Measurements from ENCODE around the gene HMCN2.

HMCN2 gene

DNA sequence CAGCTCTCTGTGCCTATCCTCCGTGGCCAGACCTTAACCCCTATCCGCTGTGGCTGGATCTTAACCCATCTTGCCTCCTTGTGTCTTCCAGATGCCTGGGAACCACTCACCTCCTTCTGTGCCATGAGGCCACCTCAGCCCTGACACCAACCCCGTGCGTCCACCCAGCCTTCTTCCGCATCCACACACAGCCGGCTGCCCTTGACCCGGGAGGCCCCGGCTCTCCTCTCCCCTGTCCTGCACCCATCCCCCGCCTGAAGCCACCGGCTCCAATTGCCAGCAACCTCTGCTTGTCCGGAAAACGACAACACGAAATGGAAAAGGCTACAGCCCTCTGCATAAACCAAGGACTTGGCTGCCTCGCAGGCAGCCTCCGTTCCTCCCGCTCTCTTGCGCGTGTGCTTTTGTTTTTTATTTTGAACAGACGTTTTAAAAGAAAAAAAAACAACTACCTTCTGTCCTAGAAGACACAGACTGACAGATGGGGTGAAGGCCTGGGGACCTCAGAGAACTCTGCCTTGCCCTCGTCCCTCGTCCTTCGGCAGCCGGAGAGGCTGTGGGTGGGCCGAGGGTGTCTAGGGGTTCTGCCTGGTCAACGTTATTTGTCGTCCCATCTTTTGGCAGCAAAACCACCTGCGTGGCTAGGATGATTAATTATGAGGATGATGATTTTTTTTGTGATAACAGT, 32.5 kb upstream of the HMCN2 start:
- TF ChIP-seq TAF1 (IDR thresholded peaks at IDR 0.05; ENCODE audit: low read depth) = no peak
- no peak for TF ChIP-seq CREB1 (IDR thresholded peaks at IDR 0.05; ENCODE audit: low read depth)
- TF ChIP-seq TEAD4 (IDR thresholded peaks at IDR 0.05) = no peak
- TF ChIP-seq RAD21 (IDR thresholded peaks at IDR 0.05; ENCODE audit: low read depth) = no peak
- TF ChIP-seq, protein P1, sequence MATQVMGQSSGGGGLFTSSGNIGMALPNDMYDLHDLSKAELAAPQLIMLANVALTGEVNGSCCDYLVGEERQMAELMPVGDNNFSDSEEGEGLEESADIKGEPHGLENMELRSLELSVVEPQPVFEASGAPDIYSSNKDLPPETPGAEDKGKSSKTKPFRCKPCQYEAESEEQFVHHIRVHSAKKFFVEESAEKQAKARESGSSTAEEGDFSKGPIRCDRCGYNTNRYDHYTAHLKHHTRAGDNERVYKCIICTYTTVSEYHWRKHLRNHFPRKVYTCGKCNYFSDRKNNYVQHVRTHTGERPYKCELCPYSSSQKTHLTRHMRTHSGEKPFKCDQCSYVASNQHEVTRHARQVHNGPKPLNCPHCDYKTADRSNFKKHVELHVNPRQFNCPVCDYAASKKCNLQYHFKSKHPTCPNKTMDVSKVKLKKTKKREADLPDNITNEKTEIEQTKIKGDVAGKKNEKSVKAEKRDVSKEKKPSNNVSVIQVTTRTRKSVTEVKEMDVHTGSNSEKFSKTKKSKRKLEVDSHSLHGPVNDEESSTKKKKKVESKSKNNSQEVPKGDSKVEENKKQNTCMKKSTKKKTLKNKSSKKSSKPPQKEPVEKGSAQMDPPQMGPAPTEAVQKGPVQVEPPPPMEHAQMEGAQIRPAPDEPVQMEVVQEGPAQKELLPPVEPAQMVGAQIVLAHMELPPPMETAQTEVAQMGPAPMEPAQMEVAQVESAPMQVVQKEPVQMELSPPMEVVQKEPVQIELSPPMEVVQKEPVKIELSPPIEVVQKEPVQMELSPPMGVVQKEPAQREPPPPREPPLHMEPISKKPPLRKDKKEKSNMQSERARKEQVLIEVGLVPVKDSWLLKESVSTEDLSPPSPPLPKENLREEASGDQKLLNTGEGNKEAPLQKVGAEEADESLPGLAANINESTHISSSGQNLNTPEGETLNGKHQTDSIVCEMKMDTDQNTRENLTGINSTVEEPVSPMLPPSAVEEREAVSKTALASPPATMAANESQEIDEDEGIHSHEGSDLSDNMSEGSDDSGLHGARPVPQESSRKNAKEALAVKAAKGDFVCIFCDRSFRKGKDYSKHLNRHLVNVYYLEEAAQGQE (IDR thresholded peaks at IDR 0.05; ENCODE audit: low read depth) = no peak
- TF ChIP-seq FOXM1 (IDR thresholded peaks at IDR 0.05; ENCODE audit: borderline replicate concordance, low read depth) = no peak
- TF ChIP-seq ZBTB7A (IDR thresholded peaks at IDR 0.05; ENCODE audit: low read depth) = no peak
- no peak for TF ChIP-seq NFIC (IDR thresholded peaks at IDR 0.05)
- no peak for TF ChIP-seq CEBPB (IDR thresholded peaks at IDR 0.05)
- no peak for TF ChIP-seq EP300 (IDR thresholded peaks at IDR 0.05; ENCODE audit: borderline replicate concordance)
- no peak for TF ChIP-seq EGR1 (IDR thresholded peaks at IDR 0.05)
- TF ChIP-seq, protein P2, sequence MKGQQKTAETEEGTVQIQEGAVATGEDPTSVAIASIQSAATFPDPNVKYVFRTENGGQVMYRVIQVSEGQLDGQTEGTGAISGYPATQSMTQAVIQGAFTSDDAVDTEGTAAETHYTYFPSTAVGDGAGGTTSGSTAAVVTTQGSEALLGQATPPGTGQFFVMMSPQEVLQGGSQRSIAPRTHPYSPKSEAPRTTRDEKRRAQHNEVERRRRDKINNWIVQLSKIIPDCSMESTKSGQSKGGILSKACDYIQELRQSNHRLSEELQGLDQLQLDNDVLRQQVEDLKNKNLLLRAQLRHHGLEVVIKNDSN (IDR thresholded peaks at IDR 0.05) = no peak
- TF ChIP-seq TCF12 (IDR thresholded peaks at IDR 0.05; ENCODE audit: low read depth) = no peak
- TF ChIP-seq, protein P3, sequence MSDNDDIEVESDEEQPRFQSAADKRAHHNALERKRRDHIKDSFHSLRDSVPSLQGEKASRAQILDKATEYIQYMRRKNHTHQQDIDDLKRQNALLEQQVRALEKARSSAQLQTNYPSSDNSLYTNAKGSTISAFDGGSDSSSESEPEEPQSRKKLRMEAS (IDR thresholded peaks at IDR 0.05) = no peak
- TF ChIP-seq YY1 (IDR thresholded peaks at IDR 0.05; ENCODE audit: low read depth) = no peak

DNA sequence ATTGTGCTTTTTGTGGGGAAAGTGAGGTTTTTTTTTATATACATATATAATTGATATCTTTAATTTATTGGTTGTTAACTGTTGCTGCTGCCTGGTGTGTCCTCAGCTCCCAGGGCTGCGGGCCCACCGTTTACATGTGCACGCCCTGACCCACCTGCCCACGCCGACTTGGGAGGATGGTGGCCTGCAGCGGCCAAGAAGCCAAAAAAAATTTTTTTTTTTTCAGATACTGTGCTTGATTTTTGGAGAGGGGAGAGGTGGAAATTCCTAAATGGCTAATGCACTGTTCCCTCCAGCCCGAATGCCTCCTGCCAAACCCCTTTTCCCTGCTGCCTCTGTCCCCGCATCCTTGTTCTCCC, 32.0 kb upstream of the HMCN2 start:
- TF ChIP-seq CREB1 (IDR thresholded peaks at IDR 0.05; ENCODE audit: low read depth) = no peak
- no peak for TF ChIP-seq TAF1 (IDR thresholded peaks at IDR 0.05; ENCODE audit: low read depth)
- TF ChIP-seq RAD21 (IDR thresholded peaks at IDR 0.05; ENCODE audit: low read depth) = no peak
- no peak for TF ChIP-seq CEBPB (IDR thresholded peaks at IDR 0.05)
- no peak for TF ChIP-seq NFIC (IDR thresholded peaks at IDR 0.05)
- no peak for TF ChIP-seq YY1 (IDR thresholded peaks at IDR 0.05; ENCODE audit: low read depth)
- no peak for TF ChIP-seq ZBTB7A (IDR thresholded peaks at IDR 0.05; ENCODE audit: low read depth)
- no peak for TF ChIP-seq TCF12 (IDR thresholded peaks at IDR 0.05; ENCODE audit: low read depth)
- TF ChIP-seq, protein P2 (IDR thresholded peaks at IDR 0.05) = no peak
- TF ChIP-seq FOXM1 (IDR thresholded peaks at IDR 0.05; ENCODE audit: borderline replicate concordance, low read depth) = no peak
- TF ChIP-seq EGR1 (IDR thresholded peaks at IDR 0.05) = no peak
- TF ChIP-seq, protein P1 (IDR thresholded peaks at IDR 0.05; ENCODE audit: low read depth) = no peak
- no peak for TF ChIP-seq EP300 (IDR thresholded peaks at IDR 0.05; ENCODE audit: borderline replicate concordance)
- TF ChIP-seq TEAD4 (IDR thresholded peaks at IDR 0.05) = no peak
- TF ChIP-seq, protein P3 (IDR thresholded peaks at IDR 0.05) = no peak

DNA sequence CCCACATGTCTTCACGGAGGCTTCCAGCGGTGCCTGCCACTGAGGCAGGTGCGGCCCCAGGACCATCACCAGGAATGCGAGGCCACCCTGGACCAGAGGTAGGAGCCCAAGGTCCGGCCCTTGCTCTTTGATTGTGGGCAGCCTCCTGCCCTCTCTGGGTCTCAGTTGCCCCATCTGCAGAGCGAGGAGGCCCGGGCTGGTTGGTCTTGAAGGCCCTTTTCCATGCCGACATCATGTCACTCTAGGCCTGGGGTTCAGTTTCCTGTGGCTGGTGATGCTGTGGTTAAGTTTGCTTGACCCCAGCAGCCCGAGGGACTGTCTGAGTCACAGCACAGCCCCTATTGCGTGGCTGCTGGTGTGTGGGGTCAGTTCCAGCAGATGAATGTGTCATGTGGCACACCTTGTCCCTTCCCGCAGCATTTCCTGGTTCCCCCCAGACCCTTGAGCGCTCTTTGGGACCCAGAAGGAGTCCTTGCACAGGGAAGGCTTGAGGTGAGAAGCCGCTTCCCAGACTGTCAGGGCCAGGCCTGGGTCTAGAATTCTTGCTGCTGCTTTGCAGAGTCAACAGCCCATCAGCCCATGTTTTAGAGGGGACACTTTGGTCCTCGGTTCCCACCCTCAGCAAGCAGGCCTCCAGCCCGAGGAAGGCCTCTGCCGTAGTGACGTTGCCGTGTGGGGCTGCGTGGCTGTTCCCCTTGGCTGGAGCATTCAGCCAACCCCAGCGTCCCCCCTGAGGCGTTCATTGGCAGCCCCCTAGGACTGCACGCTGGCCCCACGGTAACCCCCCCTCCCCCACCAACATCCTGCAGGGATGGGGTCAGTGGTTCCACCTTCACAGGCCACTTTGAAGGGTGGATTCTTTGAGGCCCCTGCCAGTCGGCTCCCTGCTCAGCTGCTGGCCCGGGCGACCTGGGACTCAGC, 31.0 kb upstream of the HMCN2 start:
- TF ChIP-seq, protein P2 (IDR thresholded peaks at IDR 0.05) = no peak
- TF ChIP-seq RAD21 (IDR thresholded peaks at IDR 0.05; ENCODE audit: low read depth) = no peak
- no peak for TF ChIP-seq TAF1 (IDR thresholded peaks at IDR 0.05; ENCODE audit: low read depth)
- no peak for TF ChIP-seq TCF12 (IDR thresholded peaks at IDR 0.05; ENCODE audit: low read depth)
- no peak for TF ChIP-seq EP300 (IDR thresholded peaks at IDR 0.05; ENCODE audit: borderline replicate concordance)
- no peak for TF ChIP-seq NFIC (IDR thresholded peaks at IDR 0.05)
- TF ChIP-seq YY1 (IDR thresholded peaks at IDR 0.05; ENCODE audit: low read depth) = no peak

DNA sequence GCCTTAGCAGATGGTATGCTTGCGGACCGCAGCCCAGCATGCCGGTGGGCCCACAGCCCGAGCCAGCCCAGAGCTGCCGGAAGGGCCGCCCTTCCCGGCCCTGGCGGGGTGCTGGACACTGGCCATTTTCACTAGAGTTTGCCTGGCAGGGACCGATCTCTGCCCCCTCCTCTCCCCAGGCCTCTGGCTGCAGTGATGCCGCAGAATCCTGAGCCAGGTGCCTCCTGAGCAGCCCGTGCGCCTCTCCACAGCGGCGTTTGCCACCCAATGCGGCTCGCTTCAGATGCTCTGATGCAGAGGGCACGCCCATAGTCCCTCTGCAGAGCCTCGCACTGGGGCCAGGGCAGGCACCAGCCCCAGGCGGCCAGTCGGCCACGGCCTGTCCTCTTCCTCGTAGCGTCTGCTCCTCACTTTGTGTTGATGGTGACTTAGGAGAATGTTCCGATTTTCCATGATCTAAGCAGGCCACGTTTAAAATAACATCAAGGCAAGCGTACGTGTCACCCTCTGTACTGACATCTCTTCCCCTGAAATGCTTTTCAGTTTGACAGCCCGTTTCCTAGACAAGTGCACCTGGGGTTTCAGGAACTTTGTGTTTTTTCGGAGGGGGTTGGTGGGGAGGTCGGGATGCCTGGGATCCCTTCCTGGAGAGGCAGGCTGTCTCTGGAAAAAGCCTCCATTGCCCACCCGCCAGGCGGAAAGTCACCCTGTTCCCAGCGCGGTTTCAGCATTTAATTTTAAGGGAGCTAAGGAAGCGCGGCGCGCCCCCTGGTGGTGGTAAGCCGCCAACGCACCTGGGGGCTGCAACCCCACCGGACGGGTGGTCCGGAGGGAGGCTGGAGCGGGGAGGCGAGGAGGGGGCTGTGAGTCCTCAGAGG, 29.8 kb upstream of the HMCN2 start:
- TF ChIP-seq, protein P3 (IDR thresholded peaks at IDR 0.05) = no peak
- no peak for TF ChIP-seq TEAD4 (IDR thresholded peaks at IDR 0.05)
- TF ChIP-seq, protein P2 (IDR thresholded peaks at IDR 0.05) = no peak
- TF ChIP-seq EGR1 (IDR thresholded peaks at IDR 0.05) = no peak
- no peak for TF ChIP-seq NFIC (IDR thresholded peaks at IDR 0.05)
- TF ChIP-seq CEBPB (IDR thresholded peaks at IDR 0.05) = no peak
- TF ChIP-seq YY1 (IDR thresholded peaks at IDR 0.05; ENCODE audit: low read depth) = 0 out of 2 replicates have a peak, but pooled peaks have one; percentile 36
- peak; percentile 84 for TF ChIP-seq RAD21 (IDR thresholded peaks at IDR 0.05; ENCODE audit: low read depth)
- peak; percentile 99 for TF ChIP-seq ZBTB7A (IDR thresholded peaks at IDR 0.05; ENCODE audit: low read depth)
- TF ChIP-seq TCF12 (IDR thresholded peaks at IDR 0.05; ENCODE audit: low read depth) = no peak
- no peak for TF ChIP-seq CREB1 (IDR thresholded peaks at IDR 0.05; ENCODE audit: low read depth)
- TF ChIP-seq FOXM1 (IDR thresholded peaks at IDR 0.05; ENCODE audit: borderline replicate concordance, low read depth) = no peak
- TF ChIP-seq TAF1 (IDR thresholded peaks at IDR 0.05; ENCODE audit: low read depth) = no peak
- TF ChIP-seq, protein P1 (IDR thresholded peaks at IDR 0.05; ENCODE audit: low read depth) = no peak
- TF ChIP-seq EP300 (IDR thresholded peaks at IDR 0.05; ENCODE audit: borderline replicate concordance) = no peak
